Neutrophil (primary cell): Measurements from ENCODE around the gene IL18R1.

Experiments
- H3K27ac ChIP-seq: fragments of 200-600 bp; sonication (generic); 2 replicates; pipeline ENCODE4 v1.5.1; 2016; ENCODE audit warnings: mild to moderate bottlenecking, moderate library complexity
- H3K27me3 ChIP-seq: fragments of 200-600 bp; sonication (generic); 2 replicates; pipeline ENCODE4 v1.6.0; 2016; ENCODE audit warnings: mild to moderate bottlenecking
- H3K36me3 ChIP-seq: fragments of 200-600 bp; sonication (generic); 2 replicates; pipeline ENCODE4 v1.5.1; 2017
- H3K4me1 ChIP-seq, 2 experiments: fragments of 200-600 bp in 1 of 2; sonication (generic) in 1 of 2; 1 replicate in 1 of 2; 2 replicates in 1 of 2; pipeline versions ENCODE4 v1.5.1 to v1.6.1; 2013 to 2016; ENCODE audit warnings: low read depth in 1 of 2, low read length in 1 of 2, mild to moderate bottlenecking in 1 of 2, moderate library complexity in 1 of 2; ENCODE audit not compliant: control insufficient read depth in 1 of 2, insufficient read depth in 1 of 2
- H3K4me3 ChIP-seq, 2 experiments: fragments of 200-600 bp in 1 of 2; sonication (generic) in 1 of 2; 1 replicate in 1 of 2; 2 replicates in 1 of 2; pipeline ENCODE4 v1.5.1; 2013 to 2016; ENCODE audit warnings: low read depth in 1 of 2, low read length in 1 of 2, mild to moderate bottlenecking in 1 of 2, moderate library complexity in 1 of 2
- H3K9me3 ChIP-seq: fragments of 200-600 bp; sonication (generic); 2 replicates; pipeline ENCODE4 v1.5.1; 2016
- TF ChIP-seq, protein P1 (sequence below): fragments of 200-600 bp; sonication (generic); IDR thresholded peaks from 2 replicates; pipeline ENCODE4 v1.5.1; 2016; ENCODE audit warnings: antibody characterized with exemption

The IL18R1 gene

DNA sequence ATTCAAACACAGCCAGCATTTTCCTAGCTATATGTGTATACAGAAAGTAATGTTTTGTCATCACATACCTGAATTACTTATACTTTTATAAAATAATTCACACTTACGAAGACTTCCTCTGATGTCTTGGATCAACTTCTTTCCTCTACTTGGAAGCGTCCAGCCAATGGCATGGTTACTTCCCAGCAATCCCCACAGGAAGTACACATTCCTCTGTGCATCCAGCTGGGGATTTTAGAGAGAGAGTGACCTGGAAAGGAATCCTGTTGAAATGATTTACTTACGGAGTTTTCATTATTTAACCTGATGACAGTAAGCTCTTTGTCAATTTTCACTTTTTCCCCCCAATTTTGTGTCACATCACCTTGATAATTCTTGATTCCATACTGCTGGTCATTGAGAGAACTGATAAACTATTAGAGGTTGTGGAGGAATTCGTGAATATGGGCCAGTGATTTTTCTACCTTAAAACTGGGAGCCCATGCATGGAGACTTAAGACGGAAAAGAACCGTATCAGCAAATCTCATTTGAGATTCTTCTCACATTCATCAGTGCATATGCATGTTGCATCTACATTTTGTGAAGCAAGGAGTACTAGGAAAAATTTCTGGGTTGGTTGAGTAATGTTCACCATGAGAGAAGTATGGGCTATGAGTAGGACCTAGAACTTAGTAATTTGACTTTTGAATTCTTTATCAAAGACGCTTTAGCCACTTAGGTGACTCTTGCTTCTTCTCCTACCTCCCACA is 9.0 kb upstream of the IL18R1 start:
- peaks cover 0 to 1% of the 10 kb centered on the region in 2 experiments for H3K4me1 ChIP-seq
- TF ChIP-seq, protein P1, sequence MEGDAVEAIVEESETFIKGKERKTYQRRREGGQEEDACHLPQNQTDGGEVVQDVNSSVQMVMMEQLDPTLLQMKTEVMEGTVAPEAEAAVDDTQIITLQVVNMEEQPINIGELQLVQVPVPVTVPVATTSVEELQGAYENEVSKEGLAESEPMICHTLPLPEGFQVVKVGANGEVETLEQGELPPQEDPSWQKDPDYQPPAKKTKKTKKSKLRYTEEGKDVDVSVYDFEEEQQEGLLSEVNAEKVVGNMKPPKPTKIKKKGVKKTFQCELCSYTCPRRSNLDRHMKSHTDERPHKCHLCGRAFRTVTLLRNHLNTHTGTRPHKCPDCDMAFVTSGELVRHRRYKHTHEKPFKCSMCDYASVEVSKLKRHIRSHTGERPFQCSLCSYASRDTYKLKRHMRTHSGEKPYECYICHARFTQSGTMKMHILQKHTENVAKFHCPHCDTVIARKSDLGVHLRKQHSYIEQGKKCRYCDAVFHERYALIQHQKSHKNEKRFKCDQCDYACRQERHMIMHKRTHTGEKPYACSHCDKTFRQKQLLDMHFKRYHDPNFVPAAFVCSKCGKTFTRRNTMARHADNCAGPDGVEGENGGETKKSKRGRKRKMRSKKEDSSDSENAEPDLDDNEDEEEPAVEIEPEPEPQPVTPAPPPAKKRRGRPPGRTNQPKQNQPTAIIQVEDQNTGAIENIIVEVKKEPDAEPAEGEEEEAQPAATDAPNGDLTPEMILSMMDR: no peak
- no peak overlapping the region for H3K27ac ChIP-seq
- H3K27me3 ChIP-seq: no peaks in the 10 kb centered on the region
- H3K9me3 ChIP-seq: no peaks in the 10 kb centered on the region
- no peaks in the 10 kb centered on the region for H3K36me3 ChIP-seq
- H3K4me3 ChIP-seq: no peak overlapping the region

DNA sequence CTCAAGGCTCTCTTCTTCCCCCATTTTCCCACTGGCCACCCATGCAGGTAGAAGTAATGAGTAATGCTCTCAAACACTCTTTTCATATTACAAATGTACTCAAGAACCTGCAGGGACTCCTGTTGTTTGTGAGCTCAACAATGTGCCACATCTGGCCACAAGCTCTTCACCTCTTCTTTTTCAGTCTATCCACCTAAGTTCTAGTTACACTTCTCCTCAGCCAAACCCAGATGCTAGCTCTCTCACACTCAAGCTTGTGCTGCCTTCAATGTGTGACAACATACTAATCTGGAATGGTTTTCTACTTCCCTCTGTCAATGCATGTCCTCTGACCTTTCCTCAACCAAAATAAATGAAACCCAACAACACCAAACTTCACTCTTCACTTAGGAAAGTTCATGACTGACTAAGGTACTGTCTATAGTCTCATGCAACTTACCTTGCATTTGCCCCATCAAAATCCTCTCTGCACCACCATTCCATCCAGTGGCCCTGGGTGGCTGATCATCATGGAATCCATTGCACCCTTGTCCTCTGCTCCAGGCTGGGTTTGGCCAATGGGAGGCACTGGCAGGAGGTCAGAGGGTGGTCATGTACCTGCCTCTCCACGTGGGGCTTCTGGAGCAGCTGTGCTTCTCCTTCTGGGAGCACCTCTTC is 5.3 kb upstream of the IL18R1 start:
- Histone ChIP-seq H3K27me3 (peaks cover 5% of the 10 kb centered on the region), H3K27ac (no peak overlapping the region), H3K4me3 (no peak overlapping the region), H3K4me1 (peaks cover 4% of the 10 kb centered on the region in 2 experiments), H3K36me3 (no peaks in the 10 kb centered on the region), H3K9me3 (no peaks in the 10 kb centered on the region)
- TF ChIP-seq, protein P1: no peak

DNA sequence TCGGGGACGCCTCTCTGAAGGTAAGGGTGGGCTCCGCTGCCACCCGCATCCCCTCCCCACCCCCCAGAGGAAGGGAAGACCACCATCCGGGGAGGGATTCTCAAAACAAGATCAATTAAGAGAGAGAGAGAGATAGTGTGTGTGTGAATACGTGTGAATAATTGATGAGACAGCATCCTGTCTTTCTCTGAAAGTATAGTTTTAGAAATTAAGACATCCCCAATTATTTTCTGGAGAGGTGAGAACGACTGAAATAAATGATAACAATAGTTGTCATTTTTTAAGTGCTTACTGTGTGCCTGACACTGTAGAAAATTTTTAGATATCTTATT is 751 bp downstream of the IL18R1 start:
- Histone ChIP-seq H3K4me1 (peaks cover 49 to 52% of the 10 kb centered on the region in 2 experiments), H3K27ac (peak overlapping the region; percentile 87), H3K36me3 (no peaks in the 10 kb centered on the region), H3K27me3 (peaks cover 5% of the 10 kb centered on the region), H3K9me3 (no peaks in the 10 kb centered on the region), H3K4me3 (peak overlapping the region; percentile 93 to 94)
- TF ChIP-seq, protein P1: no peak

DNA sequence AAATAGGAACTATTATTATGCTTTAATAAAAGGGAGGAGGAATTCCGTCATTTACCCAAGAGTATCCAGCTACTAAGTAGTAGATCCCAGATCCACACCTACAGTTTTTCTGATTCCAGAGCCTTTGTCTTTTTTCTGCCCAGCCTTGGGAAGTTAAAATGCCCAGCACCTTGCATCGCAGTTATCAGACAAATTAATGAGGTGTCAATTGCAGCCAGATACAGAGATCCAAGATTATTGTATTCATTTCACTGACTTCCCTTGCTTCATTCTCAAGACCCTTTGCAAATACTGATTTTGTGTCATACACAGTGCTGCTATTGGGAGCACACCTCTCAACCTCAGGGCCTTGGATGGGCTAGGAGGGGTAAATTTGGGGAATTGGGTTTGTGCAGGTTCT is 1.1 kb downstream of the IL18R1 start:
- peaks cover 52 to 53% of the 10 kb centered on the region in 2 experiments for H3K4me1 ChIP-seq
- peak overlapping the region; percentile 87 for H3K27ac ChIP-seq
- H3K4me3 ChIP-seq: peak overlapping the region; percentile 93 to 94
- H3K9me3 ChIP-seq: no peaks in the 10 kb centered on the region
- no peaks in the 10 kb centered on the region for H3K36me3 ChIP-seq
- peaks cover 5% of the 10 kb centered on the region for H3K27me3 ChIP-seq
- TF ChIP-seq, protein P1: no peak

DNA sequence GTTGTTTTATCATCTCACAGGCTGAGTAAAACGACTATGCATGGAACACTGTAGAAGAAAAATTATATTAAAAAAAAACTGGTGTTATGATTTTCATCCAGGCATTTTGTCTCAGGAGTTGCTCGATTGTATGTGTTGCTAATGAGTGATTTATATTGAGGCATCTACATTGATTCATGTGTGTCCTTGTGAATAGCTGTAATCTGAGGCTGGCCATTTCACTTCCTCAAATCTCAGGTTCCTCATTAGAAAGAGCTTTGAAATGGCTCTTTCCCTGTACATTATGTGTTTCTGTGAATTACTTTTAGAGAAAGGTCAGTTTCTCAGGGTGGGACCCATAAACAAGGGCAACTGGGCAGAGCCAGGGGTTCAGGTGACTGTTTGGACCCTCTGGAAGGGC is 2.3 kb downstream of the IL18R1 start:
- Histone ChIP-seq H3K27me3 (peaks cover 5% of the 10 kb centered on the region), H3K4me1 (peaks cover 52 to 58% of the 10 kb centered on the region in 2 experiments), H3K4me3 (peak overlapping the region; percentile 93 to 94), H3K27ac (peak overlapping the region; percentile 87), H3K9me3 (no peaks in the 10 kb centered on the region), H3K36me3 (no peaks in the 10 kb centered on the region)
- TF ChIP-seq, protein P1: no peak
